IMR-90 (cell line): Measurements from ENCODE around the gene PARP12.

Experiments used
- CEBPB ChIP-seq: IDR thresholded peaks from 2 replicates; pipeline ENCODE4 v1.6.1; 2012; ENCODE audit warnings: low read depth, low read length, improper control_type of control experiment
- FOS ChIP-seq: fragments of 150-350 bp; IDR thresholded peaks from 2 replicates; pipeline ENCODE4 v1.6.1; 2016; ENCODE audit warnings: low read depth, low read length
- MAZ ChIP-seq: IDR thresholded peaks from 2 replicates; pipeline ENCODE4 v1.6.1; 2012; ENCODE audit warnings: low read depth, mild to moderate bottlenecking, low read length, improper control_type of control experiment, moderate library complexity, borderline replicate concordance
- NFE2L2 ChIP-seq: fragments of 150-350 bp; IDR thresholded peaks from 2 replicates; pipeline ENCODE4 v1.6.1; 2016; ENCODE audit warnings: low read depth, mild to moderate bottlenecking, low read length
- POLR2A ChIP-seq: IDR thresholded peaks from 2 replicates; pipeline ENCODE4 v1.6.1; 2012; ENCODE audit warnings: mild to moderate bottlenecking, low read depth, low read length
- RAD21 ChIP-seq: IDR thresholded peaks from 2 replicates; pipeline ENCODE4 v1.6.1; 2012; ENCODE audit warnings: low read length, improper control_type of control experiment
- RCOR1 ChIP-seq: IDR thresholded peaks from 2 replicates; pipeline ENCODE4 v1.6.1; 2012; ENCODE audit warnings: mild to moderate bottlenecking, low read length, improper control_type of control experiment; ENCODE audit not compliant: insufficient replicate concordance
- SMC3 ChIP-seq: fragments of 150-350 bp; IDR thresholded peaks from 2 replicates; pipeline ENCODE4 v1.6.1; 2016; ENCODE audit warnings: low read depth, mild to moderate bottlenecking, antibody characterized with exemption, low read length, moderate library complexity
- TF ChIP-seq, protein P1 (sequence below): conservative IDR thresholded peaks from 2 replicates; pipeline ENCODE4 v1.5.1; 2012; ENCODE audit warnings: mild to moderate bottlenecking, low read depth, low read length, improper control_type of control experiment
- TF ChIP-seq, protein P2 (sequence below): fragments of 150-350 bp; IDR thresholded peaks from 2 replicates; pipeline ENCODE4 v1.6.1; 2016; ENCODE audit warnings: low read depth, mild to moderate bottlenecking, low read length, moderate library complexity, borderline replicate concordance

GRCh38 chr7:139994356-139994755, 68.4 kb downstream of the PARP12 start:
- TF ChIP-seq POLR2A (no peak), FOS (no peak), RAD21 (no peak), MAZ (no peak), NFE2L2 (no peak), RCOR1 (no peak), SMC3 (no peak), CEBPB (no peak)
- TF ChIP-seq, protein P1, sequence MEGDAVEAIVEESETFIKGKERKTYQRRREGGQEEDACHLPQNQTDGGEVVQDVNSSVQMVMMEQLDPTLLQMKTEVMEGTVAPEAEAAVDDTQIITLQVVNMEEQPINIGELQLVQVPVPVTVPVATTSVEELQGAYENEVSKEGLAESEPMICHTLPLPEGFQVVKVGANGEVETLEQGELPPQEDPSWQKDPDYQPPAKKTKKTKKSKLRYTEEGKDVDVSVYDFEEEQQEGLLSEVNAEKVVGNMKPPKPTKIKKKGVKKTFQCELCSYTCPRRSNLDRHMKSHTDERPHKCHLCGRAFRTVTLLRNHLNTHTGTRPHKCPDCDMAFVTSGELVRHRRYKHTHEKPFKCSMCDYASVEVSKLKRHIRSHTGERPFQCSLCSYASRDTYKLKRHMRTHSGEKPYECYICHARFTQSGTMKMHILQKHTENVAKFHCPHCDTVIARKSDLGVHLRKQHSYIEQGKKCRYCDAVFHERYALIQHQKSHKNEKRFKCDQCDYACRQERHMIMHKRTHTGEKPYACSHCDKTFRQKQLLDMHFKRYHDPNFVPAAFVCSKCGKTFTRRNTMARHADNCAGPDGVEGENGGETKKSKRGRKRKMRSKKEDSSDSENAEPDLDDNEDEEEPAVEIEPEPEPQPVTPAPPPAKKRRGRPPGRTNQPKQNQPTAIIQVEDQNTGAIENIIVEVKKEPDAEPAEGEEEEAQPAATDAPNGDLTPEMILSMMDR: no peak
- TF ChIP-seq, protein P2, sequence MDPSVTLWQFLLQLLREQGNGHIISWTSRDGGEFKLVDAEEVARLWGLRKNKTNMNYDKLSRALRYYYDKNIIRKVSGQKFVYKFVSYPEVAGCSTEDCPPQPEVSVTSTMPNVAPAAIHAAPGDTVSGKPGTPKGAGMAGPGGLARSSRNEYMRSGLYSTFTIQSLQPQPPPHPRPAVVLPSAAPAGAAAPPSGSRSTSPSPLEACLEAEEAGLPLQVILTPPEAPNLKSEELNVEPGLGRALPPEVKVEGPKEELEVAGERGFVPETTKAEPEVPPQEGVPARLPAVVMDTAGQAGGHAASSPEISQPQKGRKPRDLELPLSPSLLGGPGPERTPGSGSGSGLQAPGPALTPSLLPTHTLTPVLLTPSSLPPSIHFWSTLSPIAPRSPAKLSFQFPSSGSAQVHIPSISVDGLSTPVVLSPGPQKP: no peak
